Adipocyte (in vitro differentiated cells): Measurements from ENCODE around the gene SLC15A5.
A peak's percentile ranks its signal among the peaks of the same experiment; 100 is the strongest.

Experiments used
- DNase-seq: peaks from one replicate; pipeline ENCODE4 v3.0.0-alpha.2; 2015; ENCODE audit warnings: low read depth
- H3K27me3 ChIP-seq: replicated peaks from 2 replicates; pipeline ENCODE4 v1.7.0; 2013; ENCODE audit warnings: mild to moderate bottlenecking, low read length, moderate library complexity; ENCODE audit not compliant: control insufficient read depth, insufficient read depth
- H3K36me3 ChIP-seq: 2 replicates; pipeline ENCODE4 v1.7.0; 2013; ENCODE audit warnings: low read length, mild to moderate bottlenecking, moderate library complexity; ENCODE audit not compliant: control insufficient read depth, insufficient read depth, severe bottlenecking
- H3K4me1 ChIP-seq: 2 replicates; pipeline ENCODE4 v1.7.0; 2013; ENCODE audit warnings: mild to moderate bottlenecking, low read length, moderate library complexity; ENCODE audit not compliant: control insufficient read depth, insufficient read depth
- H3K4me3 ChIP-seq: 2 replicates; pipeline ENCODE4 v1.7.0; 2013; ENCODE audit warnings: mild to moderate bottlenecking, low read length, moderate library complexity
- H3K9ac ChIP-seq: 2 replicates; pipeline ENCODE4 v1.7.0; 2013; ENCODE audit warnings: mild to moderate bottlenecking, low read length, moderate library complexity
- H3K9me3 ChIP-seq: 2 replicates; pipeline ENCODE4 v1.7.0; 2013; ENCODE audit warnings: mild to moderate bottlenecking, low read length, moderate library complexity; ENCODE audit not compliant: control insufficient read depth

Gene SLC15A5

DNA sequence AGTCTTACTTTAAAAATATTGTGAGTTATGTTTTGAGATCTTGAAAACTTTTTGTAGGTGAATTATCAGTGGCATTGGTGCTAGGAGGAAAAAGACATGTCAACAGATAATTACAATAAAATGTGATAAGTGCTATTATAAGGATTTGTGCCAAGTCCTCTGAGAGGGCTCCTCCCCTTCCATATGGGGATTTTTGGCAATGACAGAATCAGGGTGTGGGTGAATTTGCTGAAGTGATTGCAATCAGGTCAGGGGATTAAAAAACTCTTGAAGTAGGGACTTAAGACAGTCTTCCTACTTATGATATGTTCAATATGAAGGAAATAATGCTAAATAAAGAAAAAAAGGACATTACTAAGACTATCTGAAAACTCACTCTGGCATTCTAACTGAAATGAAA, 122.5 kb downstream of the SLC15A5 start:
- Histone ChIP-seq H3K27me3 (no peaks in the 10 kb centered on the region), H3K9me3 (no peaks in the 10 kb centered on the region), H3K9ac (no peak overlapping the region), H3K4me1 (peaks cover 7% of the 10 kb centered on the region), H3K4me3 (no peak overlapping the region), H3K36me3 (no peaks in the 10 kb centered on the region)
- DNase-seq: no peak

DNA sequence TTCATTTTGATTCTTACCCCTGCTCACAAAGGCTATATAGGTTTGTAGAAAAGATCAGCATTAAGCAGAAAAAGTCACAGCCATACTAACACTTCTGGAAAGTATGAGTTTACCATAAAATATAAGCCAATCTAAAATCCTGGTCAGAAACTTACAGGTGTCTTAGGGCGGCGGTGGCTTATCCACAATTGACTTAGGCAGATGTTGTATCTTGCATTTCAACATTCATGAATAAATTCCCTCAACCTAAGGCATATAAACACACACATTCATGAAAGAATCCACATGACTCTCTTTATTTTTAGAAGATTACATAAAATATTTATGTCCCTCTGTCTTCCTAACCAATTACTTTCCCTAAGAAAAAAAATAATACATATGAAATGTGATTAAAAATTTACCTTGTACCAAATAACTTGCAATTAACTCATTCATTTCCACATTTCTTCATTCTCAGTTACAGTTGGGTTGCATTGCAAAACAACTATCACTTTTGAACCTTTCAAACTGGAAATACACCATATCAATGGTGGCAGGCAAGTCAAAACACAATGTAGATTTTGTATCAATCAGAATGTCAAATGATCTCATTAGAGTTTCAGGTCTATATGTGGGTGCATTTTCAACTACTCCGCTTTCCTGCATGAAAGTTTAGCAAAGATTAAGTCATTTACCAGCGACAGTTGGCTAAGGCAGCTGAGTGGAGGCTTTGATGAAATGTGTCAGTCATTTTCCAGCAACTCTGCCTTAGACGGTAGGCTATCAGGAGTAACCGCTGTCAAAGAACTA, 124.4 kb downstream of the SLC15A5 start:
- Histone ChIP-seq H3K27me3 (no peaks in the 10 kb centered on the region), H3K4me3 (no peak overlapping the region), H3K4me1 (peaks cover 15% of the 10 kb centered on the region), H3K9ac (no peak overlapping the region), H3K9me3 (no peaks in the 10 kb centered on the region), H3K36me3 (no peaks in the 10 kb centered on the region)
- no peak for DNase-seq

- peaks cover 15% of the 10 kb centered on the region for H3K4me1 ChIP-seq
- no peak for DNase-seq
- peak overlapping the region; percentile 20 for H3K4me3 ChIP-seq
- H3K9me3 ChIP-seq: no peaks in the 10 kb centered on the region
- no peaks in the 10 kb centered on the region for H3K27me3 ChIP-seq
- no peak overlapping the region for H3K9ac ChIP-seq
- no peaks in the 10 kb centered on the region for H3K36me3 ChIP-seq
Observed at GRCh38 chr12:16150276-16150675, 127.2 kb downstream of the SLC15A5 start.

- Histone ChIP-seq H3K9ac (no peak overlapping the region), H3K4me1 (peaks cover 15% of the 10 kb centered on the region), H3K36me3 (no peaks in the 10 kb centered on the region), H3K27me3 (no peaks in the 10 kb centered on the region), H3K4me3 (no peak overlapping the region), H3K9me3 (peaks cover 3% of the 10 kb centered on the region)
- DNase-seq: no peak
Observed at GRCh38 chr12:16148938-16149337, 128.5 kb downstream of the SLC15A5 start.
